Kidney glomerular epithelial cell (primary cell): ENCODE measurements around the gene OR52E6.

ENCODE experiments used
- DNase-seq: peaks from one replicate; lab custom pipeline; 2025; lab: John Stamatoyannopoulos, UW

Gene OR52E6

DNA sequence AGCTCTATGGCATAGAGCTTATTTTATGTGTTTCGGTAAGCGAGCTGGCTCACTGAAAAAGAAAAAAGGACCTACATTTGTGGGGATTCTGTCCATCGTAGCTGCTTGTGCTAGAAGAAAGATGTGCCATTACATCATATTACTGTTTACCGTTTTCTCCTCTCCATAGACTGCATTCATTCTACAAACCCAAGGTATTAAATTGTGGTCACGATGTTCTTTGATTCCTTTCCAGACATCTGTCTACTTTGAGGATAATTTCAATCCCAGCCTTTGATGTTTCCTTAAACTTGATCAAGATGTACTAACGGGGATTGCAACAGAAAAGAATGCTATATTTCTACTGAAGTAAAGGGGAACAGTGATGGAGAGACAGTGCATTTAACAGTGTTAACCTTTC lies 45.2 kb downstream of the OR52E6 start:
- DNase-seq: no peak

DNA sequence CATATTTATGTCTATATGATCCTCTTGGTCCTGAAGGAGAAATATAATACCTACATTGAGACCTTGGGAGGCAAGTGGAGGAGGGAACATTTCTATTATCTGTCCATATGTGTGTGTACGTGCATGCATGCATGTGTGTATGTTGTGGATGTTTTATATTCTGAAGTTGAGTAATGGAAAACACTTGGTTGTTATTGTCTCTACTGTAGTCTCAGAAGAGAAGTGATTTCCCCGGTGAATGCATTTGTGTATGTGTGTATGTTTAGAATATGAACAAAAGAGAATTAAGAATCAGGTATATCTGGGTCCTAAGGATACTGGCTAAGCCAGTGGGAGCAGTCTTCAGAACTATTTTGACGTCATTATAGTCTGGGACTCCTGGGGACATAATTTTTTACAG lies 50.5 kb downstream of the OR52E6 start, which contains the start of gene OR52N1:
TSS of gene OR52N1 (minus strand) at position 101 of the 400 bp plus-strand sequence. CDS start 2,449 bp downstream, outside the sequence.
- DNase-seq: no peak
